Effector CD8-positive, alpha-beta T cell (primary cell): ENCODE measurements around the gene MAP2K5.
"Not testable (repeated sequence)": the region's sequence is repeated elsewhere in the genome, so short reads cannot be mapped to it uniquely, and the experiment has no call there.

Experiments
- DNase-seq: peaks from one replicate; lab custom pipeline; 2025; lab: John Stamatoyannopoulos, UW

Gene MAP2K5

DNA sequence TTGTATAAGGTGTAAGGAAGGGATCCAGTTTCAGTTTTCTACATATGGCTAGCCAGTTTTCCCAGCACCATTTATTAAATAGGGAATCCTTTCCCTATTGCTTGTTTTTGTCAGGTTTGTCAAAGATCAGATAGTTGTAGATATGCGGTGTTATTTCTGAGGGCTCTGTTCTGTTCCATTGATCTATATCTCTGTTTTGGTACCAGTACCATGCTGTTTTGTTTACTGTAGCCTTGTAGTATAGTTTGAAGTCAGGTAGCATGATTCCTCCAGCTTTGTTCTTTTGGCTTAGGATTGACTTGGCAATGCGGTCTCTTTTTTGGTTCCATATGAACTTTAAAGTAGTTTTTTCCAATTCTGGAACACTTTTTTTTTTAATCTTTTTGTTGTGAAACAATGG, 130.3 kb downstream of the MAP2K5 start:
- DNase-seq, result not testable (repeated sequence)

DNA sequence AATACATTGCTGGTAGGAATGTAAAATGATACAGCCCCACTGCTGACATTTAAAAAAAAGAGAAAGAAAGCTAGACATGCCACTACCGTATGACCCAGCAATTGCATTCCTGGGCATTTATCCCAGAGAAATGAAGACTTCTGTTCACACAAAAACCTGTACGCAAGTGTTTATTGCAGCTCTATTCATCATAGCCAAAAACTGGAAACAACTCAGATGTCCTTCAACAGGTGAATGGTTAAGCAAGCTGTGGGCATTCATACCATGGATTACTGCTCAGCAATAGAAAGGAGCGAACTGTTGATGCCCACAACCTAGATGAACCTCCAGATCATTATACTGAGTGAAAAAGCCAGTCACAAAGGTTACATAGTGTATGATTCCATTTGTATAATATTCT, 132.5 kb downstream of the MAP2K5 start:
- DNase-seq, result no peak

DNA sequence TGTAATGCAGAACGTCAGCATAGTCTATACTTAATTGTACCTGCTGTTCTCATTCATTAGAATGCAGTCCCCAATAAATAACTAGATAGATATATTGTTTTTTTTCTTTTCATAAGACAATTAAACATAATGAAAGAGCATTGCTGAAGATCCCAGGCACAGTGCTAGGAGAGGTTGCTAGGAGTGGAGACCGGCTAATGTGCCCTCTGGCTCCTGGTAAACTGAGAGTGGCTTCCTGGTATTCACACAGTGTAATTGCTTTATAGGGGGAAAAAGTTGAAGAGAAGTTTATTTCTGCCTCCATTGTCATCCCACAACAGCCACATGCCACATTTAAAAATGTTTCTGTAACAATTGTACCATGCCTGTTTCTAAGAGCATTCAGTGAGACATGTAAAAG, 135.6 kb downstream of the MAP2K5 start:
- no peak for DNase-seq

DNA sequence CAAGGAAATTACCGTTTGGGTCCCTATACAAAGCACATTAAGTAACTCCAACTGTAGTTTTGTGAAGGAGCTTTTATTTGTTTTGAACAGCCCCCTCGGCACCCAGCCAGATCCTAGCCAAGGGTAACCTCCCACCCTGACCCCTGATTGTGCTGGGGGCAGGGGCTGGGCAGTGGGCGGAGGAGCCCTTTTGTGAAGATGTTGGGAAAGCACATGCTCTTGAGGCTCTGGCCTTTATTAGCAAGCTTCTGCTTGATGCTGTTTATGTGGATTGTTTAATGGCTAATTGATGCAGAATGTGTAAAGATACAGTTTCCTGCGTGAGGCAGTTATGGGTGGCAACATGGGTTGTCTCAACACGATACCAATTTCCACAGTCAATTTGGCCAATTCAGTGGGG, 136.5 kb downstream of the MAP2K5 start:
- no peak for DNase-seq

DNA sequence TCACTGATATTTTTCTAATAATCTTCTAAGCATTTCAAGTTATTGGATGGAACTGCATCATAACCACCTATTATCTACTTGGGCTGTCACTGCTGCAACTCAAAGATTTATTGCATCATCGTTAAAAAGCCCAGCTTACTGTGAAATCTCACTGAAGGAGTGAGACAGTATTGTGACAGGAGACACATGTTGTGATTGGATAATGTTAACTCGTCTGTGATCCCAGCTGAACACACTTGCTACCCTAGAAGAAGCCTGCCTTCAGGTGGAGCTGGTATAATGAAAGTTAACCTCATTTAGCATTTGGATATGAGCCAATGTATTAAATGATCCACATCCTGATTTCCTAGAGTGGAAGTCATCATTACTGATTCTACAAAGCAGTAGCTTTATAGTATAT, 138.1 kb downstream of the MAP2K5 start:
- no peak for DNase-seq

DNA sequence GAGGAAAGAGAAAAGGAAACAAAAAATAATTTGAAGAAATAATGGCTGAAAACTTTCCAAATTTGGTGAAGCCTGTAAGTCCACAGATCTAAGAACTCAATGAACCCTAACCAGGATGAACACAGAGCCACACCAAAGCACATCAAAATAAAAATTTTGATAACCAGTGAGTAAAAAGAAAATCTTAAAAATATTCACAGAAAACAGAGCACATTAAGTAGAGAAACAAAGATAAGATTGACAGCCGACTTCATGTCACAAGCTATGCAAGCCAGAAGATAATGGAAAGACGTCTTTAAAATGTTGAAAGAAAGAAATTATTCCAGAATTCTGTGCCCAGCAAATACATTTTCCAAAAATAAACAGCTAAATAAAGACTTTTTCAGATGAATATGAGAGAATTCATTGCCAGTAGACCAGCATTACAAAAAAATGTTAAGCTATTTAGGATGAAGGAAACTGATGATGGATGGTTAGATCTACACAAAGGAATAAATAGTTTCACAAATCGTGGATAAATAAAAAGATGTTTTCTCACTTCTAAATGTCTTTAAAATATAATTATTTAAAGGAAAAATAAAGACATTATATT, 142.6 kb downstream of the MAP2K5 start:
- DNase-seq, result no peak

DNA sequence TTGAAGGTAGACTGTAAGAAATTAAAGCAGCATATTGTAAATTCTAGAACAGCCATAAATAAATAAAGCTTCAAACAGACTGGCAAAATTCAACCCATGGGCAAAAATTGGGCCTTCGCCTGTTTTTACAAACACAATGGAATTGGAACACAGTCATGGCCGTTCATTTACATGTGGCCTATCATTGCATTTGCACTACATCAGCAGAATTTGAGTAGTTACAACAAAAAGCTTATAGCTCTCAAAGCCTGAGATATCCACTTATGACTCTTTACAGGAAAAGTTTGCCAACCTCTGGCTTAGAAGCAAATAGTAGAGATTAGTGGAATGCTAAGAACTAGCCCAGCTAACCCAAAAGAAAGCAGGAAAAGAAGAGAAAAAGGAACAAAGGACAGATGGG, 143.2 kb downstream of the MAP2K5 start:
- DNase-seq, result no peak

DNA sequence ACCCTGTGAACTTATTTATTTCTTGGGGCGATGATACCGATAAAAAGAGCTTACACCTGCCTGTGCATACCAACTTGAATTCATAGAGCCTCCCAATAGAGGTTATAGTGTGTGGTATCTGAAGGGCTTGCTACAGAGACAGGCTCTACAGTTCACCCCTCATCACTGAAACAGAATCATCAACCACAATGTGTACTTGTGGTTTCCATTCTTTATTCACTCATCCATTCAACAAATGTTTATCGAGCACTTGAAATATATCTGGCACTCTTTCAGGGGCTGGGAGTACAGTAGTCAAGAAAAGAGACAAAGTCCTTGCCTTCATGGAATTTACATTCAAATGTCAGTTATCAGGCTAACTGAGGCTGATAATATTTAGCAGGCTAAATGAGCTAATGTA, 148.4 kb downstream of the MAP2K5 start:
- no peak for DNase-seq

DNA sequence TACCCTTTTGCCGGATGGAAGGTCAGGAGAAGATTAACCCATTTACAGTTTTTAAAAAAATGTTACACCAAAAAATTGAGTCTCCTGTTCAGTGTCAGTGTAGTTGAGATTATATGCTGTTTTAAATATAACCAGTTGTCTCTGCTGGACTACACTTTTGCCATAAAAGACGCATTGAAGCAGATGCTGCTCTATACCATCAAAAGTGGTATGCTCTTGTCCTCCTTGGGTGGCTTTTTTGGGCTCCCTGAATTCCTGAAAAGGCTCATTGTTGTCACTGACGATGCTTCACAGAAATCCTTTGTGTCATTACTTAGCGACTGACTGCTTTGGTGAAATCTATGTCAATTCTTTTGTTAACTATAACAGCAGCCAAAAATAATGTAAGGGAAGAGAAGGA, 148.9 kb downstream of the MAP2K5 start:
- no peak for DNase-seq

DNA sequence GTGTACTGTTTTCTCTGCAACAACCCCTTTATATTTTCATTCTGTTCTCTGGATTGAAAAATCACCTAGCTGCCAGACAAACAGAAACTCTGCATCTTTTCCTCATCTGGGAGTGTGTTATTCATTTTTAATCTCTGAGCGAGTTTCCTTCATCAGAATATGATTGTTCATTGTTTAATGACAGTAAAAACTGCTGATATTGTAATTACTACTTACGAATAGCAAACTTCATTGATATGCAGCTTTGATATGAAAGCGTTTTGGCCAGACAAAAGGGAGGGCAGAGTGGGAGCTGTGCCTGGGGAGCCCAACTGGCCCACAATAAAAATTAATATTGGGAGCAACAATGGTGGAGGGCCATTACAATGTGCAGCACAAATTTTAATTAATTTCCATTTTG, 150.1 kb downstream of the MAP2K5 start:
- DNase-seq, result no peak

DNA sequence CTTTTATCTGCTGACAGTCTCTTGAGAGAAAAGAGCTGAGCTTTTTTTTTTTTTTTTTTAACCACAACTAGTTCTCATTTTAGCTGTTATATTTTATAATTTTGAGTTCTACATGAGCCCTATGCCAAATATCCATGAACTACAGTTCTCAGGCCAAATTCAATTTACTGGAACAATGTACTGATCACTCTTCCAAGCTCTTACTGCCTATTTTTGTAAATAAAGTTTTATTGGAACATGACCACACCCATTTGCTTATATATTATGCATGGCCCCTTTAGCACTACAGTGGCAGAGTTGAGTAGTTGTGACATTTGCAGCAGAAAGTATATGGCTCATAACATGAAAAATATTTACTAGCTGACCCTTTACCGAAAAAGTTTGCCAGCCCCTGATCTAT, 153.6 kb downstream of the MAP2K5 start:
- DNase-seq, result no peak

DNA sequence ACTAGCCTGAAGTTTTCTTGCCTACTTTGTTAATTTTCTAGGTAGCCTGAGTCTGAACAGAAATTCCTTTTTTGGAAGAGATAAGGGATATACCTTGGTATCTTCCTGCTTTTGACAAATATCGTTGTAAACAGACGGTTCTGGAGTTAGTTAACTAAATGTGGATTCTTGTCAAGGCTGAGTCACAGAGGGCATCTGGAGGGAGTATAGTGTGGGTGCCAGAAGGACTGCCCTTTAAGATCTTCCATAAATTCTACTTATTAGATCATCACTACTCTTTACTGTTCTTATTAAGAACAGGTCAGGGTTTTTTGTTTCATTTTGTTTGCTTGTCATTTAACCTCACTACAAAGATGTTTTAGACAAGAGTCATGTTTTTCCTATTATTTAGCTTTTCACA, 157.5 kb downstream of the MAP2K5 start:
- DNase-seq, result no peak

DNA sequence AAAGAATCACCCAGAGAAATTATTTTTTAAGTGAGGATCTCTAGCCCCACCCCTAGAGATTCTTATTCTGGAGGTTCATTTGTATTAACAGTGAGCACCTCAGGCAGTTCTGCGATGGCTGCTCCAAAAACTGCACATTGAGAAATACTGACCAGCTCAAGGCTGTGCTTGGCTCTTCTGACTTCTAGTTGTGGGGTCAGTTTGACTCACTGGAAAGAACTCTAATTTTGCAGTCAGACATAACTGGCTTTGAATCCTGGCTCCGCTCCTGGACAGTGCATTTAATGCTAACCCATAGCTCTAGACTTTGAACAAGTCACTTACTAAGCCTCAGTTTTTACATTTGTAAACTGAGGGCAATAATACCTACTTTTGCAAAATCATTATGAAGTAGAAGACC, 159.2 kb downstream of the MAP2K5 start:
- no peak for DNase-seq

DNA sequence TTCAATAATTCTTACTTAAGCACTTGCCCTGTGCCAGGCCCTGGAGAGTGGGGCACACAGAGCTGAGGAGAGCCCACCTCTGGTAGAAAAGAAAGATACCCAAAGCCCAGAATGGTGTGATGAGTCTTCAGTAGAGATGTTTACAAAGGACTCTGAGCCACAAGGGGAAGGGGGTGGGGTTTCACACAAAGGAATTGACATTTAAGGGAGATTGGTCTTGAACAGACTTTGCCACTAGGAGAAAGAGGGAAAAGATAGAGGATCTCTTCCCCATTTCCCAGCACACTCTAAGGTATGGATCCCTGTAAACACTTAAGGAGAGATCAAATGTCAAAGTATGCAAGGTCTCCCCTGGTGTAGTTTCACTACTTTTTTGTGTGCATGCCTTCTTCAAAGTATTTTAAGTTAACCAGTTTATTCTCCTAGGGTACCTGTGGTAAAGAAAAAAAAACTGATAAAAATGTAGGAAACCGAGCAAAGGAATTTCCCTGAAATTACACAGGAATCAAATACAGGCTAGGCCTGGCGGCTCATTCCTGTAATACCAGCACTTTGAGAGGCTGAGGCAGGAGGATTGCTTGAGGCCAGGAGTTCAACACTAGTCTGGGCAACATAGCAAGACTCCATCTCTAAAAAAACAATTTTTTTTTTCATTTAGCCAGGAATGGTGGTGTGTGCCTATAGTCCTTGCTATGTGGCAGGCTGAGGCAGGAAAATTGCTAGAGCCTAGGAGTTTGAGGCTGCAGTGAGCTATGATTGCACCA, 165.2 kb downstream of the MAP2K5 start:
- no peak for DNase-seq

DNA sequence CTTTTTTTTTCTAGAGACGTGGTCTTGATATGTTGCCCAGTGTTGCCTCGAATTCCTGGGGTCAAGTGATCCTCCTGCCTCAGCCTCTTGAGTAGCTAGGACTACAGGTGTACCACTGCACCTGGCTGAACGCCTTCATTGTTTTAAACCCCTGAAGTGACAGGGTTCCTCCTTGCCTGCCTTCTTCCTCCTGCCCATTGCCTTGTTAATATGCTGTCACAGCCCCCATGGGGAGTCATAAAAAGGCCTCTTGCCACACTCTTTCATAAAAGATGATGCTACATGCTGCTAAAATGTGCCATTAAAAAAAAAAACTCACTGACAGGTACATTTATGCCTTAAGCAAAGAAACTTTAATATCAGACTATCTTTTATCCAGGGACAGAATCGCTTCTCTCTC, 166.0 kb downstream of the MAP2K5 start:
- no peak for DNase-seq

DNA sequence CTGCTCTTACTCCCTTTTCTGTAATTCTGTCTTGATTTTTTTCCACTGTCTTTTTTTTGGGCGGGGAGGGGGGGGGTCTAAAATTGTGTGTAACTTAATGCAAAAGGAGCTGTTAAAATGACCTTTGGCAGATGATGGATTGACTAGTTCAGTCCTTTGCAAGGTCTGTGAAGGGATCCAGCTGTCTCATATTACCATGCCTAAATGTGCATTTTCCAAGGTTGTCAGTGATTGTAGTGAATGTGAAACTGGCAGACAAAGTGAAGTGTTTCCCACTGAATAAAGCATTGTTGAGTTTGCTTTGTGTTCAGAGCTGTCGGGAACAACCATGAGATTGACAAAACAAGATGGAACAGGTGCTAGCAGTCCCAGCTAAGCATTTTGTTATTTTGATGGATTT, 172.7 kb downstream of the MAP2K5 start:
- DNase-seq, result no peak

DNA sequence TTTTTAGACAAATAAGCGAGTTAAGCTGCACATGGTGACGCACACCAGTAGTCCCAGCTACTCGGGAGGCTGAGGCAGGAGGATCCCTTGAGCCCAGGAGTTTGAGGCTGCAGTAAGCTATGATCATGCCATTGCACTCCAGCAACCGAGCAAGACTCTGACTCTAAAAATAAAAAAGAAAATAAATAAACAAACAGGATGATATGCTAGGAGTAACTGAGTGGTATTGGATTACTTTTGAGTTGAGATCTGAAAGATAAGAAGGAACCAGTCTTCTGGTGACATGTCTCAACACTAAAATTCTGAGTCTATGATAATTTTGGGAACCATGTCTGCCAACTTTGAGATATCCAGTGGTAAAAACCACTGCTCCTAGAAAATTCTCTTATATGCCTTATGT, 173.7 kb downstream of the MAP2K5 start:
- no peak for DNase-seq

DNA sequence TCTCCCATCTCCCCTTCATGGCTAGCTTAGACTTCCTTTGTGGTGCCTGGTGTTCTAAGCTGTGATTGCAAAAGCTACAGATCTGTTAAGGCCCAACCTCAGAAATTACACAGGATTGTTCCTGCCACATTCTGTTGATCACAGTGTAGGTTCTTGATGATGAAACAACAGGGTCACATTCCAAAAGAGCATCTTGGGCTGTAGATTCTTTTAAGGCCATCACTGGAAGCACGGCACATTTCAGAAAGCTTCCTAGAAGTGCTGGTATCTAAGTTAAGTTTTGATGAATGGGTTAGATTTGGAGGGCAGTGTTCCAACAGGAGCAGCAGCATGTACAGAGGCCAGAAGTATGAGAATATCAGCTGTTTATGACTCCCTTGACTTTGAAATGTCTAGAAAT, 175.3 kb downstream of the MAP2K5 start:
- DNase-seq, result no peak

DNA sequence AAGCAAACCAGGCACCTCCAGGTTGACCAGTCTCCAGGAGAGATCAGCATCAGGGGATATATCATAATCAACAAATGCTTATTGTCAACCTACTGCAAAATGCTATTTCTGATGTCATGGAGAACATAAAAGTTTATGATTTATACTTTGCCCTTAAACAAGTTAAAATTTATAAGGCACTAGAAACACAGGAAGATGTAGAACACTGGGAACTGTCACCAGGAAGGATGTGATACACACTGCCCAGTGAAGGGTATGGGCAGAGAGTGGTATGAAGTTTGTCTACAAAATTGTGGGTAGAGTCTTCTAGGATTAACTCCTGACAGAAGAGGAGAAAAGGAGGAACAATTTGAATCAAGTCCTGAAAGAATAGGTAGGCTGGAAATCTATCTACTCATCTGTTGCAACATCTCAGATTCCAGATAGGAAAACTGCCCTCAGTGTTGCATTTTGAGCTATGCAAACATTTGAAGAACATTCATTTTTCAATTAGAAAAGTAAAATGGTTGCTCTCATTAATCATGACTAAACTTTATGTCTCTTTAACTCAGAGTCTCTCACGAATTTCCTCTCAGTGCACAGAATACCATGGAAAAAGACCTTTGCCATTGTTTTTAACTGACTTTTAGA, 176.9 kb downstream of the MAP2K5 start:
- DNase-seq, result no peak

DNA sequence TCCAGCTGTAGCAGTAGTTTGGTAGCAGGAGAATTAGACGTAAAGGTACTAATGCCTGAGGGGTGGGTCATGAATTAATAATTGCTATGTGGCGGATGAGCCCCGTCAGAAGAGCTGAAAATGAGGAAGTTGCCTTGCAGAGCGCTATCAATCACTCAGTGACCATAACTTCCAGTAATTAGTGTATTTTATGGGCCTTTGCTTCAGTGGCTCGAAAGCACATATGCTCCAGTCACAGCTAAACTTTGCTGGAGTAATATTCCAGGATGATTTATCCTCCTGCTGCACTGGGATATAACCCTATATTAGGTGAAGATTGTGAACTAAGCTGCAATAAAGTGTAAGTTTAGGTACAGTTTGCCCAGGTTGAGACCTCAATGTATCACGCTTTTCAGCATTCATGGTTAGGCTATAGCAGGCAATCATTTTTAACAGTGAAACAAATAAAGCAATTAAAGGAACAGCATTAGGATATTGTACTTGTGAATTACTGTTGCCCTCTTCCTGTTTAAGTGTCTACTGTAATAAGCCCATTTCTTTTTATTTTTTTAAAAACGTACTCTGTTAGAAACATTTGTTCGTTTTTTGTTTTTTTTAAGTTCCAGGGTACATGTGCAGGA, 178.2 kb downstream of the MAP2K5 start:
- no peak for DNase-seq

DNA sequence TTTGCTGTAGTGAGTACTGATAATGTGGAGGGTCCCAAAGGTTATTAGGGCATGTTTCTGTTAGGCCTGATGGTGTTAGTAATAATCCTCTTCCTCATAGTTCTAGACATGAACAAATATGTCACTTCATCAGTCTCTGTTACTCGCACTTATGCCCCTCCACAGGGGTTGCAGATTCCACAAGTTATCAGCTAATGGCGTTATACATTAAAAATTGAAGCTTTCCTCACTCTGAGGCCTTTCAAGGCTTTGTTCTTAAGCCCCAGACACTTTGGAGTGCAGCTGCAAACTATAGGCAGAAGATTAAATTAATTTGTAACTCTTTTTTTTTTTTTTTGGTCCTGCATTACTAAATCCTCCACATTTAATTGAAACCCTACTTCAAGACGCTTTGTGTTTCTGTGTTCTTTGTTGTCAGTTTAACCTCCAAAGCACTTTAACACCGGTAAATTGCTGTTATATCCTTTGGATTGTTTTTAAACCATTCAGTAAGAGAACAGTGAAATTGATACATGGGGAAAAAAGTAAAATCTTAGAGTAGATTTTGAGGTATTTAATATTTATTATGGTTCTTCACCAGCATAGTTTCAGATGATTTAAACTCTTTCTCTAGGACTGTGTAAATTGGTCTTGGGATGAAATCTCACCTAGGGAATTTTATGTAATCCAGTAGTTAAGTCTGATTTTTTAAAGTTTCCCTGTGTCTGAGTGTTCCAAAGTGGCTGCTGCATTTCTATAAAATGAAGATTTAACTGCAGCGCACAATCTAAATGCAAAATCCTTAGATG, 179.7 kb downstream of the MAP2K5 start:
- DNase-seq, result no peak

DNA sequence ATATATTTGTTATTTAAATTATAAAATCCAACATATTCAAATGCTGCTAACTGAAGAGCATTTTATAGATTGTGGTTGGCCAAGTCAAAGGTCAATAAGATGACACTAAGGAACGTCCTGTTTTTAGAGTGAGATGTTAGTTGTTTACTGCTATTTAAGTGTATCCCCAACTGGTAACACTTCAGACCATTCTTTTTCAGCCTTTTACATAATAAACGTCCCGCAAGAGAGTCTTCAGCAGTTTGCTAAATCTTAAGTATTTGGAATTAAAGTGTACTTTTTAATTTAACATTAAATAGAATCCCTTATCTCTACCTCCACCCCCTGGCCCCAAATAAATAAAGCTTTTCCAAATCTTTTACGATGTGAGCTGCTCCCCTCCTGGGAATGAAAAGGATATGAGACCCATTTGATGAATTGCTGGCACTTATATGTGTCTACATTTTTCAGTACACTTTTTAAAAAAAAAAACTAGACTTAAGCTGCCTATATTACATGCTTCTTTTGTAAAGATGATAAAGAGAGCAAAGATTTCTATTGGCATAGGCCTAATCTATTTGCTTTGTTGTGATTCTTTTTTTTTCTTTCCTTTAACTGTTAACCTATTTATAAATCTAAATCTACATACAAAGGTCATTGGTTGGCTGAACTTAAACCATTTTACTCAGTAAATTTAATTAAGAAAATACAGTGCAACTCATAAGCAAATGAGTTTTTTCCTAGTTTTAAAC, 181.0 kb downstream of the MAP2K5 start:
- DNase-seq, result no peak
